HEK293 (cell line): ENCODE data around the gene GET3.

Source experiments
- SP2 ChIP-seq: fragments of 450-650 bp; formaldehyde crosslinking; IDR thresholded peaks from 2 replicates; pipeline ENCODE4 v1.5.1; 2016; ENCODE audit warnings: missing biosample characterization, missing genetic modification characterization
- WT1 ChIP-seq: fragments of 450-650 bp; formaldehyde crosslinking; IDR thresholded peaks from 2 replicates; pipeline ENCODE4 v1.5.1; 2016; ENCODE audit warnings: missing biosample characterization, missing genetic modification characterization
- ZBTB21 ChIP-seq: fragments of 450-650 bp; formaldehyde crosslinking; IDR thresholded peaks from 2 replicates; pipeline ENCODE4 v1.5.1; 2017; ENCODE audit warnings: missing biosample characterization, missing genetic modification characterization
- ZBTB8A ChIP-seq: fragments of 450-650 bp; formaldehyde crosslinking; IDR thresholded peaks from 2 replicates; pipeline ENCODE4 v1.5.1; 2016; ENCODE audit warnings: missing biosample characterization, missing genetic modification characterization
- ZFP3 ChIP-seq: fragments of 450-650 bp; formaldehyde crosslinking; IDR thresholded peaks from 2 replicates; pipeline ENCODE4 v1.5.1; 2016; ENCODE audit warnings: low read depth, missing biosample characterization, missing genetic modification characterization
- ZNF140 ChIP-seq: fragments of 450-650 bp; formaldehyde crosslinking; IDR thresholded peaks from 2 replicates; pipeline ENCODE4 v1.5.1; 2016; ENCODE audit warnings: missing biosample characterization, missing genetic modification characterization
- ZNF18 ChIP-seq: fragments of 450-650 bp; formaldehyde crosslinking; IDR thresholded peaks from 2 replicates; pipeline ENCODE4 v1.5.1; 2016; ENCODE audit warnings: missing biosample characterization, missing genetic modification characterization
- ZNF211 ChIP-seq: fragments of 450-650 bp; formaldehyde crosslinking; IDR thresholded peaks from 2 replicates; pipeline ENCODE4 v1.5.1; 2016; ENCODE audit warnings: low read depth, missing biosample characterization, missing genetic modification characterization
- ZNF214 ChIP-seq: fragments of 450-650 bp; formaldehyde crosslinking; IDR thresholded peaks from 2 replicates; pipeline ENCODE4 v1.5.1; 2017; ENCODE audit warnings: missing biosample characterization, mild to moderate bottlenecking, missing genetic modification characterization, borderline replicate concordance
- ZNF24 ChIP-seq: fragments of 450-650 bp; formaldehyde crosslinking; IDR thresholded peaks from 2 replicates; pipeline ENCODE4 v1.5.1; 2016; ENCODE audit warnings: missing biosample characterization, missing genetic modification characterization
- ZNF292 ChIP-seq: fragments of 450-650 bp; formaldehyde crosslinking; IDR thresholded peaks from 2 replicates; pipeline ENCODE4 v1.5.1; 2016; ENCODE audit warnings: low read depth, missing biosample characterization, missing genetic modification characterization, borderline replicate concordance
- ZNF513 ChIP-seq: fragments of 450-650 bp; IDR thresholded peaks from 2 replicates; pipeline ENCODE4 v1.5.1; 2018; ENCODE audit warnings: missing biosample characterization, missing genetic modification characterization
- ZNF623 ChIP-seq: fragments of 450-650 bp; formaldehyde crosslinking; IDR thresholded peaks from 2 replicates; pipeline ENCODE4 v1.5.1; 2016; ENCODE audit warnings: missing biosample characterization, missing genetic modification characterization
- ZNF654 ChIP-seq: fragments of 450-650 bp; formaldehyde crosslinking; IDR thresholded peaks from 2 replicates; pipeline ENCODE4 v1.5.1; 2016; ENCODE audit warnings: low read depth, missing biosample characterization, missing genetic modification characterization
- ZNF660 ChIP-seq: fragments of 450-650 bp; IDR thresholded peaks from 2 replicates; pipeline ENCODE4 v1.5.1; 2018; ENCODE audit warnings: missing biosample characterization, mild to moderate bottlenecking, missing genetic modification characterization
- ZSCAN16 ChIP-seq: fragments of 450-650 bp; formaldehyde crosslinking; IDR thresholded peaks from 2 replicates; pipeline ENCODE4 v1.5.1; 2016; ENCODE audit warnings: missing biosample characterization, missing genetic modification characterization
- ZSCAN23 ChIP-seq: fragments of 450-650 bp; formaldehyde crosslinking; IDR thresholded peaks from 2 replicates; pipeline ENCODE4 v1.5.1; 2016; ENCODE audit warnings: missing biosample characterization, missing genetic modification characterization
- TF ChIP-seq, protein P1 (sequence below): fragments of 450-650 bp; formaldehyde crosslinking; IDR thresholded peaks from 2 replicates; pipeline ENCODE4 v1.5.1; 2016; ENCODE audit warnings: missing biosample characterization, missing genetic modification characterization
- TF ChIP-seq, protein P2 (sequence below): fragments of 450-650 bp; formaldehyde crosslinking; IDR thresholded peaks from 2 replicates; pipeline ENCODE4 v1.5.1; 2016; ENCODE audit warnings: missing biosample characterization, missing genetic modification characterization
- TF ChIP-seq, protein P3 (sequence below): fragments of 450-650 bp; IDR thresholded peaks from 2 replicates; pipeline ENCODE4 v1.5.1; 2018; ENCODE audit warnings: missing biosample characterization, mild to moderate bottlenecking, missing genetic modification characterization
- TF ChIP-seq, protein P4 (sequence below): fragments of 450-650 bp; formaldehyde crosslinking; IDR thresholded peaks from 2 replicates; pipeline ENCODE4 v1.5.1; 2016; ENCODE audit warnings: missing biosample characterization, missing genetic modification characterization
- TF ChIP-seq, protein P5 (sequence below): fragments of 450-650 bp; formaldehyde crosslinking; IDR thresholded peaks from 2 replicates; pipeline ENCODE4 v1.5.1; 2017; ENCODE audit warnings: missing biosample characterization, missing genetic modification characterization
- TF ChIP-seq, protein P6 (sequence below): IDR thresholded peaks from 2 replicates; pipeline ENCODE4 v1.6.1; 2011; ENCODE audit warnings: mild to moderate bottlenecking, low read depth, low read length, borderline replicate concordance

GET3 gene

DNA sequence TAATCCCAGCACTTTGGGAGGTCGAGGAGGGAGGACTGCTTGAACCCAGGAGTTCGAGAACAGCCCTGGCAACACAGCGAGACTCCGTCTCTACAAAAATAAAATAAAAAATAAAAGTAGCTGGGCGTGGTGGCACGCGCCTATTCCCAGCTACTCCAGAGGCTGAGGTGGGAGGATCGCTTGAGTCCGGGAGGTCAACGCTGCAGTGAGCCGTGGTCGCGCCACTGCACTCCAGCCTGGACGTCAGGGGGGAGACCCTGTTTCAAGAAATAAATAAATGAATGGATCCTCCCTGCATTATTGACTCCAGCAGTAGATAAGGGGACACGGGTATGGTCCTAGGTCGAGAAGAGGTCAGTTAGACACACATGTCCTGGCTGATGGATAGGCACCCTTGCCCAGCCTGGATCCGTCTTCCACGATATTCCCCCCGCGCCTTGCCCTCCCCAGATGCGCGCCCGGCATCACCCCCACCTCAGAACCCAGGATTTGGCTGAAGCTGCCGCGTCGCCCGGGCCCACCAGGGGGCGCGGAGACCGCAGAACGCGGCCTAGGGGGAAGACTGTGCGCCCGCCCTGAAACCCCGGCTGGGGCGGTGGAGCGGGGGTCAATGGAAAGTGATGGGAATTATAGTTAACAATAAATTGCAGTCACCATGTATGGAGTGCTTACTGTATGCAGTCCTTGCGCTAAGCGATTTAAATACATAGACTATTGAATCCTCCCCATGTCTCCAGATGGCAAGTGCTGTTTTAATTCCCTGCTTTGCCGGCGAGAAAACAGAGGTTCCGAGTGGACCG is 40.1 kb downstream of the GET3 start (continued):
- TF ChIP-seq, protein P1, sequence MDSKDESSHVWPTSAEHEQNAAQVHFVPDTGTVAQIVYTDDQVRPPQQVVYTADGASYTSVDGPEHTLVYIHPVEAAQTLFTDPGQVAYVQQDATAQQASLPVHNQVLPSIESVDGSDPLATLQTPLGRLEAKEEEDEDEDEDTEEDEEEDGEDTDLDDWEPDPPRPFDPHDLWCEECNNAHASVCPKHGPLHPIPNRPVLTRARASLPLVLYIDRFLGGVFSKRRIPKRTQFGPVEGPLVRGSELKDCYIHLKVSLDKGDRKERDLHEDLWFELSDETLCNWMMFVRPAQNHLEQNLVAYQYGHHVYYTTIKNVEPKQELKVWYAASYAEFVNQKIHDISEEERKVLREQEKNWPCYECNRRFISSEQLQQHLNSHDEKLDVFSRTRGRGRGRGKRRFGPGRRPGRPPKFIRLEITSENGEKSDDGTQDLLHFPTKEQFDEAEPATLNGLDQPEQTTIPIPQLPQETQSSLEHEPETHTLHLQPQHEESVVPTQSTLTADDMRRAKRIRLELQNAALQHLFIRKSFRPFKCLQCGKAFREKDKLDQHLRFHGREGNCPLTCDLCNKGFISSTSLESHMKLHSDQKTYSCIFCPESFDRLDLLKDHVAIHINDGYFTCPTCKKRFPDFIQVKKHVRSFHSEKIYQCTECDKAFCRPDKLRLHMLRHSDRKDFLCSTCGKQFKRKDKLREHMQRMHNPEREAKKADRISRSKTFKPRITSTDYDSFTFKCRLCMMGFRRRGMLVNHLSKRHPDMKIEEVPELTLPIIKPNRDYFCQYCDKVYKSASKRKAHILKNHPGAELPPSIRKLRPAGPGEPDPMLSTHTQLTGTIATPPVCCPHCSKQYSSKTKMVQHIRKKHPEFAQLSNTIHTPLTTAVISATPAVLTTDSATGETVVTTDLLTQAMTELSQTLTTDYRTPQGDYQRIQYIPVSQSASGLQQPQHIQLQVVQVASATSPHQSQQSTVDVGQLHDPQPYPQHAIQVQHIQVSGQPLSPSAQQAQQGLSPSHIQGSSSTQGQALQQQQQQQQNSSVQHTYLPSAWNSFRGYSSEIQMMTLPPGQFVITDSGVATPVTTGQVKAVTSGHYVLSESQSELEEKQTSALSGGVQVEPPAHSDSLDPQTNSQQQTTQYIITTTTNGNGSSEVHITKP, result peak; percentile 99
- TF ChIP-seq ZFP3 (no peak), ZNF18 (tag by site-specific recombination) (no peak), ZNF292 (tag by site-specific recombination) (no peak), ZNF140 (tag by site-specific recombination) (no peak), ZNF211 (no peak), ZNF654 (tag by site-specific recombination) (peak; percentile 54), ZNF660 (tag by site-specific recombination) (peak; percentile 79; the same call in 1 of the 2 replicates), WT1 (0 out of 2 replicates have a peak, but pooled peaks have one; percentile 26), ZSCAN23 (no peak; the same call in 1 of the 2 replicates), ZNF24 (tag by site-specific recombination) (peak; percentile 36; the same call in 1 of the 2 replicates), ZNF623 (no peak), ZBTB8A (peak; percentile 74), ZSCAN16 (tag by site-specific recombination) (no peak), ZNF214 (tag by site-specific recombination) (no peak), ZBTB21 (tag by site-specific recombination) (no peak), ZNF513 (no peak), SP2 (no peak)
- TF ChIP-seq, protein P2, sequence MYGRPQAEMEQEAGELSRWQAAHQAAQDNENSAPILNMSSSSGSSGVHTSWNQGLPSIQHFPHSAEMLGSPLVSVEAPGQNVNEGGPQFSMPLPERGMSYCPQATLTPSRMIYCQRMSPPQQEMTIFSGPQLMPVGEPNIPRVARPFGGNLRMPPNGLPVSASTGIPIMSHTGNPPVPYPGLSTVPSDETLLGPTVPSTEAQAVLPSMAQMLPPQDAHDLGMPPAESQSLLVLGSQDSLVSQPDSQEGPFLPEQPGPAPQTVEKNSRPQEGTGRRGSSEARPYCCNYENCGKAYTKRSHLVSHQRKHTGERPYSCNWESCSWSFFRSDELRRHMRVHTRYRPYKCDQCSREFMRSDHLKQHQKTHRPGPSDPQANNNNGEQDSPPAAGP (tag by site-specific recombination), result peak; percentile 48; the same call in 1 of the 2 replicates
- TF ChIP-seq, protein P3, sequence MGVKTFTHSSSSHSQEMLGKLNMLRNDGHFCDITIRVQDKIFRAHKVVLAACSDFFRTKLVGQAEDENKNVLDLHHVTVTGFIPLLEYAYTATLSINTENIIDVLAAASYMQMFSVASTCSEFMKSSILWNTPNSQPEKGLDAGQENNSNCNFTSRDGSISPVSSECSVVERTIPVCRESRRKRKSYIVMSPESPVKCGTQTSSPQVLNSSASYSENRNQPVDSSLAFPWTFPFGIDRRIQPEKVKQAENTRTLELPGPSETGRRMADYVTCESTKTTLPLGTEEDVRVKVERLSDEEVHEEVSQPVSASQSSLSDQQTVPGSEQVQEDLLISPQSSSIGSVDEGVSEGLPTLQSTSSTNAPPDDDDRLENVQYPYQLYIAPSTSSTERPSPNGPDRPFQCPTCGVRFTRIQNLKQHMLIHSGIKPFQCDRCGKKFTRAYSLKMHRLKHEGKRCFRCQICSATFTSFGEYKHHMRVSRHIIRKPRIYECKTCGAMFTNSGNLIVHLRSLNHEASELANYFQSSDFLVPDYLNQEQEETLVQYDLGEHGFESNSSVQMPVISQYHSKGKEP (tag by site-specific recombination), result peak; percentile 57; the same call in 1 of the 2 replicates
- TF ChIP-seq, protein P4, sequence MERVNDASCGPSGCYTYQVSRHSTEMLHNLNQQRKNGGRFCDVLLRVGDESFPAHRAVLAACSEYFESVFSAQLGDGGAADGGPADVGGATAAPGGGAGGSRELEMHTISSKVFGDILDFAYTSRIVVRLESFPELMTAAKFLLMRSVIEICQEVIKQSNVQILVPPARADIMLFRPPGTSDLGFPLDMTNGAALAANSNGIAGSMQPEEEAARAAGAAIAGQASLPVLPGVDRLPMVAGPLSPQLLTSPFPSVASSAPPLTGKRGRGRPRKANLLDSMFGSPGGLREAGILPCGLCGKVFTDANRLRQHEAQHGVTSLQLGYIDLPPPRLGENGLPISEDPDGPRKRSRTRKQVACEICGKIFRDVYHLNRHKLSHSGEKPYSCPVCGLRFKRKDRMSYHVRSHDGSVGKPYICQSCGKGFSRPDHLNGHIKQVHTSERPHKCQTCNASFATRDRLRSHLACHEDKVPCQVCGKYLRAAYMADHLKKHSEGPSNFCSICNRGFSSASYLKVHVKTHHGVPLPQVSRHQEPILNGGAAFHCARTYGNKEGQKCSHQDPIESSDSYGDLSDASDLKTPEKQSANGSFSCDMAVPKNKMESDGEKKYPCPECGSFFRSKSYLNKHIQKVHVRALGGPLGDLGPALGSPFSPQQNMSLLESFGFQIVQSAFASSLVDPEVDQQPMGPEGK (tag by site-specific recombination), result peak; percentile 95
- TF ChIP-seq, protein P5, sequence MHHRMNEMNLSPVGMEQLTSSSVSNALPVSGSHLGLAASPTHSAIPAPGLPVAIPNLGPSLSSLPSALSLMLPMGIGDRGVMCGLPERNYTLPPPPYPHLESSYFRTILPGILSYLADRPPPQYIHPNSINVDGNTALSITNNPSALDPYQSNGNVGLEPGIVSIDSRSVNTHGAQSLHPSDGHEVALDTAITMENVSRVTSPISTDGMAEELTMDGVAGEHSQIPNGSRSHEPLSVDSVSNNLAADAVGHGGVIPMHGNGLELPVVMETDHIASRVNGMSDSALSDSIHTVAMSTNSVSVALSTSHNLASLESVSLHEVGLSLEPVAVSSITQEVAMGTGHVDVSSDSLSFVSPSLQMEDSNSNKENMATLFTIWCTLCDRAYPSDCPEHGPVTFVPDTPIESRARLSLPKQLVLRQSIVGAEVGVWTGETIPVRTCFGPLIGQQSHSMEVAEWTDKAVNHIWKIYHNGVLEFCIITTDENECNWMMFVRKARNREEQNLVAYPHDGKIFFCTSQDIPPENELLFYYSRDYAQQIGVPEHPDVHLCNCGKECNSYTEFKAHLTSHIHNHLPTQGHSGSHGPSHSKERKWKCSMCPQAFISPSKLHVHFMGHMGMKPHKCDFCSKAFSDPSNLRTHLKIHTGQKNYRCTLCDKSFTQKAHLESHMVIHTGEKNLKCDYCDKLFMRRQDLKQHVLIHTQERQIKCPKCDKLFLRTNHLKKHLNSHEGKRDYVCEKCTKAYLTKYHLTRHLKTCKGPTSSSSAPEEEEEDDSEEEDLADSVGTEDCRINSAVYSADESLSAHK (tag by site-specific recombination), result 0 out of 2 replicates have a peak, but pooled peaks have one; percentile 51
- TF ChIP-seq, protein P6, sequence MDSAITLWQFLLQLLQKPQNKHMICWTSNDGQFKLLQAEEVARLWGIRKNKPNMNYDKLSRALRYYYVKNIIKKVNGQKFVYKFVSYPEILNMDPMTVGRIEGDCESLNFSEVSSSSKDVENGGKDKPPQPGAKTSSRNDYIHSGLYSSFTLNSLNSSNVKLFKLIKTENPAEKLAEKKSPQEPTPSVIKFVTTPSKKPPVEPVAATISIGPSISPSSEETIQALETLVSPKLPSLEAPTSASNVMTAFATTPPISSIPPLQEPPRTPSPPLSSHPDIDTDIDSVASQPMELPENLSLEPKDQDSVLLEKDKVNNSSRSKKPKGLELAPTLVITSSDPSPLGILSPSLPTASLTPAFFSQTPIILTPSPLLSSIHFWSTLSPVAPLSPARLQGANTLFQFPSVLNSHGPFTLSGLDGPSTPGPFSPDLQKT, result no peak
